K562 (cell line): ENCODE results near the gene PURA. TPM values are rescaled to one million over a fixed set of nuclear protein-coding genes. Genes with fewer than 3 reads are reported as not detected.

Source experiments
- ATAC-seq: fragments of 200-7000 bp; cut with Tn5 transposase; 3 replicates; pipeline ENCODE4 v1.9.1; 2020; ENCODE audit warnings: moderate library complexity
- BruUV-seq: library from RNA; stranded (reverse); fragments of 400-500 nt; replicated peaks from 2 replicates; lab custom pipeline; 2021; lab: Mats Ljungman, UMichigan
- CTCF ChIA-PET: fragments of 300-600 bp; formaldehyde crosslinking; extraction: SDS; loops from one replicate; lab custom pipeline; 2021; ENCODE audit warnings: low intra/inter-chr PET ratio; lab: Yijun Ruan, JAX
- POLR2A ChIA-PET: fragments of 300-600, 350-650 bp; sonication (Branson Sonifier 250); formaldehyde crosslinking; extraction: SDS; loops from one replicate; lab custom pipeline; 2021; ENCODE audit warnings: antibody characterized with exemption, inconsistent platforms; lab: Yijun Ruan, JAX
- DNase-seq, 4 experiments: peaks; one replicate each; pipeline versions ENCODE4 v3.0.0 to v3.0.0-alpha.2; 2011 to 2018; ENCODE audit warnings: low spot score in 3 of 4, mixed read lengths in 3 of 4; ENCODE audit errors: extremely low read depth in 1 of 4
- FAIRE-seq: peaks from 2 replicates; lab custom pipeline; 2011; peaks lifted over from hg19 to GRCh38; lab: Jason Lieb, UNC
- H2AFZ ChIP-seq: 2 replicates; pipeline ENCODE4 v1.6.0; 2011; ENCODE audit warnings: low read depth, low read length, control low read depth, inconsistent platforms
- H3K27ac ChIP-seq: fragments of 200-600 bp; 3 replicates; pipeline ENCODE4 v1.8.0; 2011; ENCODE audit warnings: low read depth, mild to moderate bottlenecking, control low read depth, inconsistent platforms, low read length, moderate library complexity, mixed read lengths; ENCODE audit errors: extremely low read depth
- H3K27me3 ChIP-seq, 2 experiments: fragments of 300-600 bp in 1 of 2; 2 replicates in 1 of 2; 3 replicates in 1 of 2; pipeline versions ENCODE4 v1.6.0 to v1.8.0; 2011; ENCODE audit warnings: inconsistent platforms in 2 of 2, low read length in 2 of 2, mild to moderate bottlenecking in 1 of 2, mixed read lengths in 1 of 2, moderate library complexity in 1 of 2; ENCODE audit not compliant: control insufficient read depth in 2 of 2, insufficient read depth in 2 of 2
- H3K36me3 ChIP-seq: fragments of 300-600 bp; 3 replicates; pipeline ENCODE4 v1.8.0; 2011; ENCODE audit warnings: mild to moderate bottlenecking, low read length, inconsistent platforms; ENCODE audit not compliant: control insufficient read depth, insufficient read depth
- H3K4me1 ChIP-seq, 2 experiments: fragments of 200-600 bp in 1 of 2; replicated peaks in 1 of 2; 2 replicates in 1 of 2; 3 replicates in 1 of 2; pipeline versions ENCODE4 v1.5.1 to v1.8.0; 2011; ENCODE audit warnings: inconsistent platforms in 2 of 2, low read length in 2 of 2, mild to moderate bottlenecking in 1 of 2, mixed read lengths in 1 of 2, moderate library complexity in 1 of 2; ENCODE audit not compliant: control insufficient read depth in 2 of 2, insufficient read depth in 2 of 2
- H3K4me2 ChIP-seq: 2 replicates; pipeline ENCODE4 v1.6.1; 2011; ENCODE audit warnings: low read length, control low read depth, inconsistent platforms, mixed read lengths; ENCODE audit not compliant: insufficient read depth
- H3K4me3 ChIP-seq: fragments of 200-600 bp; sonication (generic), shearing (Covaris generic); 2 replicates; pipeline ENCODE4 v1.5.1; 2016; ENCODE audit warnings: control low read depth, inconsistent platforms
- H3K79me2 ChIP-seq: fragments of 200-600 bp; 3 replicates; pipeline ENCODE4 v1.8.0; 2011; ENCODE audit warnings: low read length, inconsistent platforms; ENCODE audit not compliant: control insufficient read depth, insufficient read depth
- H3K9ac ChIP-seq, 2 experiments: 2 replicates each; pipeline versions ENCODE4 v1.6.0 to v1.6.1; 2011; ENCODE audit warnings: low read depth in 2 of 2, low read length in 2 of 2, control low read depth in 1 of 2, inconsistent platforms in 1 of 2, mild to moderate bottlenecking in 1 of 2, mixed read lengths in 1 of 2; ENCODE audit not compliant: insufficient read depth in 1 of 2
- H3K9me1 ChIP-seq: one replicate; pipeline ENCODE4 v1.6.0; 2011; ENCODE audit warnings: inconsistent platforms, mild to moderate bottlenecking, low read length, moderate library complexity; ENCODE audit not compliant: control insufficient read depth, insufficient read depth
- H3K9me3 ChIP-seq: replicated peaks from 2 replicates; pipeline ENCODE4 v1.5.1; 2011; ENCODE audit warnings: low read depth, low read length, inconsistent platforms; ENCODE audit not compliant: control insufficient read depth, insufficient read depth
- H4K20me1 ChIP-seq: replicated peaks from 2 replicates; pipeline ENCODE4 v1.6.1; 2011; ENCODE audit warnings: low read length, inconsistent platforms, mixed read lengths; ENCODE audit not compliant: control insufficient read depth, insufficient read depth
- BACH1 ChIP-seq: fragments of 200-800 bp; sonication (Bioruptor generic); IDR thresholded peaks from 2 replicates; pipeline ENCODE4 v1.6.1; 2016; ENCODE audit warnings: missing genetic modification characterization, missing compliant biosample characterization
- JUND ChIP-seq, 2 experiments: IDR thresholded peaks; 2 replicates in 1 of 2; 3 replicates in 1 of 2; pipeline ENCODE4 v1.6.1; 2011; ENCODE audit warnings: borderline replicate concordance in 2 of 2, low read depth in 2 of 2, low read length in 2 of 2, improper control_type of control experiment in 1 of 2, missing biosample characterization in 1 of 2, missing genetic modification characterization in 1 of 2, missing genetic modification reagents in 1 of 2
- KDM1A ChIP-seq, 2 experiments: fragments of 450-650 bp; IDR thresholded peaks; 2 replicates each; pipeline ENCODE4 v1.6.1; 2016; ENCODE audit warnings: mild to moderate bottlenecking in 2 of 2
- MAFK ChIP-seq: IDR thresholded peaks from 2 replicates; pipeline ENCODE4 v1.6.1; 2011; ENCODE audit warnings: low read length, improper control_type of control experiment
- NFXL1 ChIP-seq: fragments of 450-650 bp; formaldehyde crosslinking; IDR thresholded peaks from 2 replicates; pipeline ENCODE4 v1.4.0; 2021; ENCODE audit warnings: mild to moderate bottlenecking
- RCOR1 ChIP-seq, 2 experiments: IDR thresholded peaks; 2 replicates each; pipeline ENCODE4 v1.6.1; 2012; ENCODE audit warnings: low read depth in 2 of 2, low read length in 2 of 2, borderline replicate concordance in 1 of 2, improper control_type of control experiment in 1 of 2
- TEAD4 ChIP-seq, 2 experiments: sonication (generic) in 1 of 2; formaldehyde crosslinking in 1 of 2; IDR thresholded peaks; 2 replicates each; pipeline versions ENCODE4 v1.6.1 to v1.8.0; 2012 to 2022; ENCODE audit warnings: borderline replicate concordance in 1 of 2, inconsistent platforms in 1 of 2, low read length in 1 of 2, mild to moderate bottlenecking in 1 of 2, missing genetic modification reagents in 1 of 2
- WGBS: fragments of 100-300 bp; shearing (Covaris generic); methylation state at CpG from one replicate; pipeline ENCODE4 v1.1.6; 2016; ENCODE audit warnings: low coverage, mixed read lengths; ENCODE audit not compliant: insufficient coverage; ENCODE audit errors: missing lambda C conversion rate; 5-methylcytosine and 5-hydroxymethylcytosine counted together
- in situ Hi-C: fragments of 300-500 bp; cut with MboI; formaldehyde crosslinking; loops from 4 replicates; pipeline ENCODE4 v1.15.0; 2018; ENCODE audit warnings: inconsistent platforms, mixed read lengths
- intact Hi-C: fragments of 100-400 bp; cut with micrococcal nuclease; formaldehyde crosslinking; loops from 2 replicates; pipeline ENCODE4 v1.14.2; 2022
- polyA plus RNA-seq, 8 experiments: library from polyadenylated mRNA; depleted of rRNA in 4 of 8; stranded (reverse) in 5 of 8; unstranded in 3 of 8; fragments of >200 nt; fragmentation: Nextera tagmentation in 2 of 8; fragmentation: Illumina TruSeq in 1 of 8; extraction: Ambion mirVana in 2 of 8; extraction: Trizol in 1 of 8; gene quantifications; 2 replicates each; pipeline versions ENCODE4 v1.2.1 to v1.2.3, GENCODE V29; 2011 to 2014; ENCODE audit warnings: inconsistent platforms in 1 of 8, missing spikeins in 1 of 8
- total RNA-seq, 7 experiments: library from RNA; depleted of rRNA in 6 of 7; stranded (reverse); fragments of >200 nt in 6 of 7; fragmentation: Illumina TruSeq in 2 of 7; extraction: Trizol in 2 of 7; gene quantifications; 2 replicates each; pipeline versions ENCODE4 v1.2.1 to v1.2.3, GENCODE V29; 2011 to 2021; ENCODE audit warnings: low replicate concordance in 1 of 7
- TF ChIP-seq, protein P1 (sequence below): fragments of 250-450 bp; sonication (Bioruptor Pico); IDR thresholded peaks from 2 replicates; pipeline ENCODE4 v1.4.0; 2020; ENCODE audit warnings: mild to moderate bottlenecking, moderate library complexity

The PURA gene
- total and polyA plus RNA-seq, 9 of the 15 experiments (the other 6 are each of a cell fraction or from before 2014, with no cell fraction given): 3.2 to 11.1 (median 5.4) TPM

DNA sequence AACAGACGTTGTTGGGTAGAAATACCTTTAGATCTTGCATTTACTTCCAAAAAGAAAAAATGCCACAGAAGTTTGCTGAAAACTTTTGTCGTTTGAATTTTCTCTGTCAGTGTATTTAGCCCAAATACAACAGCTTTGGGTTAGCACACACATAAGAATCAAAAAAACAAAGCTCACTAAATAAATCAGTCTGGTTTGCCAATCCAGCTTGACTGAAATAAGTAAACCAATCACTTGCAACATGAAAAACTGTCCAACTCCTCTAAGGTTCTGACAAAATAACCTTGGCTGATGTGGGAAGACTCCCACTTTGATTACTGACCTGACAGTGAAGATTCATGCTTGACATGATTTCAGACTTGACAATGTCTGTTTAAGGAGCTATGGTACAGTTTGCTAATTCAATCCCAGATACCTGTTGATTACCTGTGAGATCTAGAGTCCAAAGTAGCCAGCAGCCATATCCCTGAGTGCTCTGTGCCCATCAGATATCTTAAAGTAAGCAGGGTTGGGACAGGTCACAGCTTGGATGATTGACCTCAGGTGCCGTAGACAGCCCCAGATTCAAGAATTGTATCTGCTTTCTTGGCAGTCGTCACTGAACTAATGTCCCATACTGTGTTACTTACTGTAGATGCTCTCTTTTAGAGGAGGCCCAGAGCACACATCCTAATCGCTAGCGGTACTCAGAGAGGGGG lies 12.6 kb downstream of the PURA start:
- intact Hi-C loops: no loop called here
- no peak for TF ChIP-seq KDM1A (IDR thresholded peaks at IDR 0.05)
- Histone ChIP-seq H2AFZ (no peak overlapping the region), H3K9ac (no peak overlapping the region), H3K4me2 (no peak overlapping the region), H3K27me3 (no peaks in the 10 kb centered on the region), H3K79me2 (no peaks in the 10 kb centered on the region), H3K36me3 (no peaks in the 10 kb centered on the region), H3K4me3 (no peak overlapping the region), H4K20me1 (peaks cover 7% of the 10 kb centered on the region), H3K4me1 (no peaks in the 10 kb centered on the region; a peak in 1 of 5 replicates), H3K9me3 (no peaks in the 10 kb centered on the region; the same call in 1 of the 2 replicates), H3K27ac (no peak overlapping the region), H3K9me1 (no peaks in the 10 kb centered on the region)
- peak; percentile 58 for FAIRE-seq
- no TSS peak for BruUV-seq
- in situ Hi-C loops: no loop called here
- POLR2A ChIA-PET: interaction anchor here (1.3 to 2.2 kb wide), 3 partner anchors 13 to 19 kb away, joined by 3 to 6 read pairs (median 5); partner anchors contain the start of gene PURA
- CTCF ChIA-PET: no interaction called here
- WGBS: 40% methylated on average over 6 of the region's 6 CpGs
- peak; percentile 42 for ATAC-seq
- DNase-seq: no peak

DNA sequence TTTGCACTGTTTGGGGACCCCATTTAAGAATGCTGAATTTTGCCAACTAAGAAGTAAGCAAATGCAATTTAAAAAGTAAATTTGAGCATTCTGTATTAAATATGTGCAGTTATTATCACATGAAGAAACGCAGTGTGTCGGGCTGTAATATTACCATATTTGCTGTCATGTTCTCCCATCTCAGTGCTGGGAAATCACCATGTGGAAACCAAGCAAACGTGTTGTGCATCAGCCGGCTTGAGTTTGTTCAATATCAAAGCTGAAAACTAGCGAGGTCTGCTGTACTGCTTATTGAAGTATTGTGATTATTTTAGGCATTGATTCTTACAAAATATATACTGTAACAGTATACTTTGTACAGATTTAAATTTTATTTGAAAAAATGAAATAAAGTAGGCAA lies 14.5 kb downstream of the PURA start:
- Histone ChIP-seq H4K20me1 (peaks cover 7% of the 10 kb centered on the region), H3K79me2 (no peaks in the 10 kb centered on the region)
- CTCF ChIA-PET: no interaction called here
- TF ChIP-seq JUND (IDR thresholded peaks at IDR 0.05; ENCODE audit: borderline replicate concordance, low read depth, low read length) (no peak), JUND (tag; IDR thresholded peaks at IDR 0.05; ENCODE audit: borderline replicate concordance, low read depth, low read length) (no peak), TEAD4 (IDR thresholded peaks at IDR 0.05; ENCODE audit: low read length) (no peak), TEAD4 (CRISPR knock-in tag; IDR thresholded peaks at IDR 0.05; ENCODE audit: borderline replicate concordance) (no peak), NFXL1 (no peak), RCOR1 (IDR thresholded peaks at IDR 0.05; ENCODE audit: borderline replicate concordance in 1 of 2, low read depth in 2 of 2, low read length in 2 of 2) (no peak), MAFK (no peak), BACH1 (tag) (no peak)
- TF ChIP-seq, protein P1, sequence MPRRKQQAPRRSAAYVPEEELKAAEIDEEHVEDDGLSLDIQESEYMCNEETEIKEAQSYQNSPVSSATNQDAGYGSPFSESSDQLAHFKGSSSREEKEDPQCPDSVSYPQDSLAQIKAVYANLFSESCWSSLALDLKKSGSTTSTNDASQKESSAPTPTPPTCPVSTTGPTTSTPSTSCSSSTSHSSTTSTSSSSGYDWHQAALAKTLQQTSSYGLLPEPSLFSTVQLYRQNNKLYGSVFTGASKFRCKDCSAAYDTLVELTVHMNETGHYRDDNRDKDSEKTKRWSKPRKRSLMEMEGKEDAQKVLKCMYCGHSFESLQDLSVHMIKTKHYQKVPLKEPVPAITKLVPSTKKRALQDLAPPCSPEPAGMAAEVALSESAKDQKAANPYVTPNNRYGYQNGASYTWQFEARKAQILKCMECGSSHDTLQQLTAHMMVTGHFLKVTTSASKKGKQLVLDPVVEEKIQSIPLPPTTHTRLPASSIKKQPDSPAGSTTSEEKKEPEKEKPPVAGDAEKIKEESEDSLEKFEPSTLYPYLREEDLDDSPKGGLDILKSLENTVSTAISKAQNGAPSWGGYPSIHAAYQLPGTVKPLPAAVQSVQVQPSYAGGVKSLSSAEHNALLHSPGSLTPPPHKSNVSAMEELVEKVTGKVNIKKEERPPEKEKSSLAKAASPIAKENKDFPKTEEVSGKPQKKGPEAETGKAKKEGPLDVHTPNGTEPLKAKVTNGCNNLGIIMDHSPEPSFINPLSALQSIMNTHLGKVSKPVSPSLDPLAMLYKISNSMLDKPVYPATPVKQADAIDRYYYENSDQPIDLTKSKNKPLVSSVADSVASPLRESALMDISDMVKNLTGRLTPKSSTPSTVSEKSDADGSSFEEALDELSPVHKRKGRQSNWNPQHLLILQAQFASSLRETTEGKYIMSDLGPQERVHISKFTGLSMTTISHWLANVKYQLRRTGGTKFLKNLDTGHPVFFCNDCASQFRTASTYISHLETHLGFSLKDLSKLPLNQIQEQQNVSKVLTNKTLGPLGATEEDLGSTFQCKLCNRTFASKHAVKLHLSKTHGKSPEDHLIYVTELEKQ (CRISPR knock-in tag): no peak

More for the DNA sequence above, 14.5 kb downstream of the PURA start:
- no peaks in the 10 kb centered on the region for H3K9me1 ChIP-seq
- H3K9ac ChIP-seq: no peak overlapping the region
- no peaks in the 10 kb centered on the region for H3K27me3 ChIP-seq
- no peaks in the 10 kb centered on the region; a peak in 1 of 5 replicates for H3K4me1 ChIP-seq
- no peak overlapping the region for H3K27ac ChIP-seq
- peak; percentile 29 for FAIRE-seq
- DNase-seq: no peak
- ATAC-seq: no peak
- H3K36me3 ChIP-seq: no peaks in the 10 kb centered on the region
- POLR2A ChIA-PET: interaction anchor here (1.2 kb wide), 1 partner anchor 16 kb away, joined by 3 read pairs; no protein-coding TSS in a partner anchor
- intact Hi-C loops (no loop called here), in situ Hi-C loops (no loop called here)
- H3K9me3 ChIP-seq: no peaks in the 10 kb centered on the region; the same call in 1 of the 2 replicates
- 50% methylated on average over 5 of the region's 5 CpGs for WGBS
- H3K4me3 ChIP-seq: no peak overlapping the region
- H2AFZ ChIP-seq: no peak overlapping the region
- no TSS peak for BruUV-seq
- H3K4me2 ChIP-seq: no peak overlapping the region
